NCI-H1105 (cell line): Measurements from ENCODE around the gene PIAS2.

Experiments used
- DNase-seq: peaks from one replicate; lab custom pipeline; 2025; lab: John Stamatoyannopoulos, UW

The PIAS2 gene

DNA sequence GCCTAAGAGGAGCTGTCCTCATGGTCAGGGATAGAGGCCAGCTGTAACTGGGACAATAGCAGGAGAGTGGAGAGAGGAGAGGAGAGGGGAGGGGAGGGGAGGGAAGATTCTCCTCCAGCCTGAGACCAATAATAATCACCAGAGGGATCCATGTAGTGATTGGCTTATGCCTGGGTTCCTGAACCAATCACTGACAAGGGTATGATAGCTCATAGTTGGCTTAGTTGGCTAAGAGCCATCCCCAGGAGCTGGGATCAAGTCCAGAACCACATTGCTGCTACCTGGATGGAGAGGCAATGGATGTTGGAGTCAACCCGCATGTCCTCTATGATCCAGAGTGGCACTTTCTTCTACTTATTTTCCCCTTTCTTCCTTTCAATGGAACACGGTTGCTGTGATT, 152.7 kb downstream of the PIAS2 start:
- no peak for DNase-seq

DNA sequence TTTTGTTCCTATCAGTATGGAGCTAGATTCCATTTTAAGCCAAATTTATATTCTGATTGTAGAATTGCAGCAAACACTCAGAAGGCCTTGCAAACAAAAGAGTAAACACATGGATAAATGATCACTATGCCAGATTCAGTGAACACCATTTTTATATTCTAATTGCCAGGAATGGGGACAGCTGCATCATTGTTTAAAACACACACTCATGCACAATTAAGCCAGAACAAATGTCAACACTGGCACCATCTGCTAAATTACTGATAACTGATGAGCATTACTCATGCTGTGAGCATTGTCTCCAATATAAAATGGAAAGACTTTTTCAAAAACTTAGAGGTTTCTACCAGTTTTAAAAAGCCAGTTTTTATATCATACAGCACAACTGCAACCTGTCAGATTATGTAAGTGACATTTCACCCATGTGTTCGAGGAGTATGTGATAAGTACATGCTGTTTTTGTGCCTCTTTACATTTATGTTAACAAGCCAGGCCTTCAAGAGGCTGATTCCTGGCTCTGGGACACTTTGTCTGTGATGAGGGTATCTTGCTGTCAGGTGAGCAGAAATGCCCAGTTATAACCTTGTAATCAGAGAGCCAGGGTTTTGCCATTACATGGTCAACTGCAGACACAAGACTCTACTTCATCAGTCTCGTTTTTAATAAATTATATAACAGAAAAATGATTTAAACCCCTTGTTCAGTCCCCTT, 156.1 kb downstream of the PIAS2 start:
- DNase-seq, result peak; percentile 79

DNA sequence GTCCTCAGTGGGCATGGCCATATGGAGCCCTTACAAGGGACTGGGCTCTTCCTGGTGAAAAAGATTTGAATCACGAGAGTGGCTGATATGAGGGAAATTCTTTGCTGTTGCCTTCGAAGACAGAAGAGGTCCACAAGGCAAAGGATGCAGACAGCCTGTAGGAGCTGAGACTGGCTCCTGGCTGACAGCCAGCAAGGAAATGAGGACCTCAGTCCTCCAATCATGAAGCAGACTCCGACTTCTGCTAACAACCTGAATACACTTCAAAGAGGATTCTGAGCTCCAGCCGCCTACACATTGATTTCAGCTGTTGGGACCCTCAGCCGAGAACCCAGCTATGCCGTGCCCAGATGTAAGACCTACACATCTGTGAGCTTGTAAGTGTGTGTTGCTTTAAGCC, 157.4 kb downstream of the PIAS2 start:
- peak; percentile 57 for DNase-seq

DNA sequence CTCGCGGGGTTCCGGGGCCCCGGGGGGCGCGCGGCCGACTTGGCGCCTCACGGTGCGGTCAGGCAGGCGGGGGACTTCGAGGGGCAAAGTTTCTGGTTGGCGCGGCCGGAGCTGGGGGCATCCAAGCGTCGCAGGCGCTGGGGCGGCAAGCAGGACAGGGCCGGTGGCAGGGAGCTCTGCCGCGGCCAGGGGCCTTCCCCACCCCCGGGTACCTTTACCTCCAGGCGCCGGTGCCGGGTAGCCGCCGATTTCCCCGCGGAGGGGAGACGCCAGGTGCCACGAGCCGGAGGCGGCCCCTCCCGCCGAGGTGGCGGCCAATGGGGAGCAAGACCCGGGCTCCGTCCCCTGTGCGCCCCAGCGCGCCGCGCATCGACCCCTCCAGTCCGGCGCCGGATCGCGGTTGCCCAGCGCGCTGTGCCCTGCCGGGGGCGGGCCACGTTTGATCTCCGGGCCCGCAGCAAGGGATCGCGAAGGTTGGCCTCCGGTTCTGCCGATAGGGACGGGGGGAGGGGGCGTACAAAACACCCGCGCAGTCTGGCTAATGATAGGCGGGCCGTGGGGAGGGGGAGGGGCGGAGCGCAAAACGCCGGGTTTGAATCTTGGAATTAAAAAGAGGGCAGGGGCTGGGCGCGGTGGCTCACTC, 160.6 kb downstream of the PIAS2 start, which contains the start of gene ST8SIA5:
Gene ST8SIA5, minus strand, starts transcription at position 495 of the 643 bp plus-strand sequence. CDS start 545 bp downstream, outside the sequence.
- peak; percentile 42 for DNase-seq

DNA sequence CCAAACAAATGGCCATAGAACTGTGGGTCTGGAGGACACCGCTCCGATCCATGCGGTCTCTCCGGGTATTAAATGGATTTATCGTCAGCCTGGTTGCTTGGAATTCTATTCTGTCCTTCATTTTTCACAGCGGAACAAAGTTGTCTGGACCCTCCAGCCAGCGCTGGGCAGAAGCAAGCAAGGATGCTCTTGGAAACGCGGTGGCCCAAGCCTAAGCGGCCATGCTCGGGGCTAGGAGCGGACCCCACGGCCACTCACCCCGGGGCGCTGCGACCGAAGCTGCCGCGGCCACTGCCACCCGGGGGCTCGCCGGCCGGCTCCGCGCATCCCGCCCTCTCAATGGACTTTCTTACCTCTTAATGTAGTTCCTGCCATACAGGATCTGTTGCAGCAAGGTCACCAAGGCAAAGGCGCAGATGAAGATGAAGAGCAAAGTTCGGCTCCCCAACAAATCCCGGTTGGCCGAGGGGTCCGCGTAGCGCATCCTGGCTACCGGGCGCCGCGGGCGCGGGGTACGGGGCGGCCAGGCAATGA, 161.2 kb downstream of the PIAS2 start:
- DNase-seq, result no peak

DNA sequence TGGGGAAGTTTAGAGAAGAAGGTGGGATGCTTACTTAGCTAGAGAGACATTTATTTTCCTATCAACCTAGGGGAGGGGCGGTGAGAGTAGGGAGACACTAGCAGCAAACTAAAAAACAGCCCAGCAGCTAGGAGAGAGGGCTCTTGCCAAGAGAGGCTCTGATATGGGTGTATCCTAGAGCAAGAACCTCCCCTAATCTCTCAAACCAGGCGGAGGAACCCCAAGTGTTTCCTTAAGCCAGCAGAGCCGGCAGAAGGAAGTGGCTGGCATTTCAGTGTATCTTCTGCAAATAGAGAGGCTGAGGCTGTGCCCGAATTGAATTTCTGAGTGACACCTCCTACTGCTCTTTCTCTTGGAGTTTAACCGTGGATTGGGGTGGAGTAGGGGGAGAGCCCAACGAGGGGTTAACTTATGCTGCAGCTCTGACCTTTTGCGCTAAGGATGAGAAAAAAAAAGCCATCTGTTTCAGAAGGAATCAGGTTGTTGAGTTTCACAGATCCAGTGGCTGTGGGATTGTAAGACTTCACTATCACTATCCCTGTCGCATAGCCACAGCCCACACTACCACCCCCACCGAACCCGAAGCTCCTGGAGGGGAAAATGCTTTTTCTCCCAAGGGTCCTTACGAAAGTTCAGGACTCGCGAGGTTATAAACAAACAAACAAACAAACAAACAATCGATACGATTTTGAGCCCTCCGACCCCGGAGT, 161.8 kb downstream of the PIAS2 start:
- no peak for DNase-seq

DNA sequence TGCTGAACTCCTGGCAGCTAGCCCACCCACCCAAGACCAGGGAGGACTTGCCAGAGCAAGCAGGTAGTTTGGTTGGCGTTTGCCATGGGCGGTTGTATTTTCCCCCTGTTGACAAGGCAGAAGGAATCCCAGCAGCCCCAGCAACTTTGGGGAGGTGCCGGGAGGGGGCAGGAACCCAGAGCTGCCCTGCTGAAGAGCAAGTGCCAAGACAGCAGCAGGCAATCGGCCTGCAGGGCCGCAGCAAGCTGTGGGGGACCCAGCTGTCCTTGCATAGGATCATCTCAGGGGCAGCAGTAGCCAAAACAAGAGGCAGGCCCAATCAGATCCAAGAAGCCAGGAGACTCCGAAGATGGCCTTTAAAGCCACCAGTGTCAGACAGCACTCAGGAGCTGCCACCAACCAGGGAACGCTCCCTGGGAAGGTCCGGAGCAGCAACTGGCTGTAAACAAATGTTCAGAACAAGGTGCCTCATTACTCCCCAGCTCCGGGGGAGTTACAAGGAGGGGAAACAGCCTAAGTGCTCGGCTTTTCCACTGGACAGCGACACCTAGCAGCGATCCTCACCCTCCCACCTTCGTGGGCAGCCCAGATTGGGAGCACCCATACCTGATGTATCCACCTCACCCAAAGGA, 162.5 kb downstream of the PIAS2 start:
- DNase-seq, result no peak

DNA sequence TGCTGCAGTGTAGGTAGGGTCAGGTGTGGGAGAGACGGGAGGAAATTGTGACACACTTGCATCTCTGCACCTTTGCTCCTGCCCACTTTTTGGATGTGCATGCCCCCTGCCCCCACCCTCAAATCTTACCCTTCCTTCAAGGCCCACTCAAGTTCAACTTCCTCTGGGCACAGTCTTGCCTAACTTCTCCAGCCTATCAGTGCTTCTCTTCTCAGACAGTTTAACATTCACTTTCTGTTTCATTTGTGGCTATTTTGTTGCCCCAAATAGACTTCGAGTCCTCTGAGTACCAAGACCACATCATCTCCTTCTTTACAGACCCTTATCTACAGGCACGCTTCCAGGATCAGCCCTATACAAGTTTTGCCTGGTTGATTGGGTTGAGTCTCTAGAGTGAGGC, 163.1 kb downstream of the PIAS2 start:
- DNase-seq, result no peak
